H1 (cell line): ENCODE data around the gene STARD6. TPM values are rescaled to one million over a fixed set of nuclear protein-coding genes. Genes with fewer than 3 reads are reported as not detected.

Experiments used
- CTCF ChIA-PET: fragments of 300-600 bp; sonication (Branson Sonifier 250); formaldehyde crosslinking; loops from one replicate; lab custom pipeline; 2021; ENCODE audit not compliant: partially characterized antibody; lab: Charles Lee
- POLR2A ChIA-PET: fragments of 300-600 bp; sonication (Branson Sonifier 250); formaldehyde crosslinking; loops from one replicate; lab custom pipeline; 2021; ENCODE audit warnings: inconsistent platforms; ENCODE audit not compliant: partially characterized antibody; lab: Charles Lee
- DNase-seq, 2 experiments: peaks; one replicate each; pipeline versions ENCODE4 v3.0.0 to v3.0.0-alpha.2; 2010 to 2022; ENCODE audit warnings: low spot score in 2 of 2, low read depth in 1 of 2, mixed read lengths in 1 of 2
- FAIRE-seq: peaks from 2 replicates; lab custom pipeline; 2011; peaks lifted over from hg19 to GRCh38; lab: Jason Lieb, UNC
- H2AFZ ChIP-seq: 2 replicates; pipeline ENCODE4 v1.8.1; 2012; ENCODE audit warnings: low read length, inconsistent platforms
- H2AK5ac ChIP-seq: 2 replicates; pipeline ENCODE4 v1.6.1; 2013; ENCODE audit warnings: low read depth, low read length
- H2BK120ac ChIP-seq: replicated peaks from 2 replicates; pipeline ENCODE3; 2013; ENCODE audit warnings: low read depth, low read length, inconsistent platforms
- H2BK12ac ChIP-seq: 2 replicates; pipeline ENCODE4 v1.6.1; 2013; ENCODE audit warnings: low read depth, low read length
- H2BK15ac ChIP-seq: 2 replicates; pipeline ENCODE4 v1.6.1; 2013; ENCODE audit warnings: low read length
- H2BK20ac ChIP-seq: 2 replicates; pipeline ENCODE4 v1.6.1; 2013; ENCODE audit warnings: low read length
- H2BK5ac ChIP-seq: 2 replicates; pipeline ENCODE4 v1.6.1; 2013; ENCODE audit warnings: low read depth, low read length
- H3K14ac ChIP-seq: 2 replicates; pipeline ENCODE4 v1.6.1; 2013; ENCODE audit warnings: inconsistent platforms; ENCODE audit not compliant: insufficient read length
- H3K18ac ChIP-seq: 2 replicates; pipeline ENCODE4 v1.6.1; 2013; ENCODE audit warnings: low read length; ENCODE audit errors: extremely low read depth
- H3K23ac ChIP-seq: 2 replicates; pipeline ENCODE4 v1.6.1; 2013; ENCODE audit warnings: inconsistent platforms; ENCODE audit not compliant: insufficient read length
- H3K23me2 ChIP-seq: 2 replicates; pipeline ENCODE4 v1.6.1; 2013; ENCODE audit warnings: low read depth, low read length
- H3K27ac ChIP-seq: 2 replicates; pipeline ENCODE4 v1.6.1; 2011; ENCODE audit warnings: low read depth, low read length, inconsistent platforms
- H3K27me3 ChIP-seq, 4 experiments: replicated peaks in 1 of 4; 1 replicate in 1 of 4; 2 replicates in 3 of 4; pipeline versions ENCODE4 v1.6.1 to v1.8.1; 2011 to 2013; ENCODE audit warnings: low read length in 3 of 4, mild to moderate bottlenecking in 3 of 4, inconsistent platforms in 2 of 4, mixed read lengths in 2 of 4, moderate library complexity in 1 of 4; ENCODE audit not compliant: control insufficient read depth in 3 of 4, insufficient read depth in 3 of 4; ENCODE audit errors: extremely low read depth in 1 of 4
- H3K36me3 ChIP-seq, 4 experiments: 2 replicates each; pipeline versions ENCODE4 v1.6.1 to v1.8.1; 2011 to 2013; ENCODE audit warnings: mild to moderate bottlenecking in 4 of 4, low read length in 3 of 4, moderate library complexity in 2 of 4, control low read depth in 1 of 4, inconsistent platforms in 1 of 4; ENCODE audit not compliant: insufficient read depth in 4 of 4, control insufficient read depth in 2 of 4
- H3K4ac ChIP-seq: replicated peaks from 2 replicates; pipeline ENCODE3; 2013; ENCODE audit warnings: low read length, low read depth, mixed read lengths, inconsistent platforms; ENCODE audit not compliant: insufficient read length
- H3K4me1 ChIP-seq, 4 experiments: replicated peaks in 1 of 4; 1 replicate in 1 of 4; 2 replicates in 3 of 4; pipeline versions ENCODE4 v1.6.1 to v1.8.1; 2011 to 2013; ENCODE audit warnings: low read length in 3 of 4, inconsistent platforms in 2 of 4, mixed read lengths in 1 of 4; ENCODE audit not compliant: insufficient read depth in 4 of 4, control insufficient read depth in 3 of 4
- H3K4me2 ChIP-seq, 2 experiments: 2 replicates each; pipeline versions ENCODE4 v1.6.1 to v1.8.1; 2011 to 2013; ENCODE audit warnings: low read depth in 2 of 2, low read length in 2 of 2, control low read depth in 1 of 2, inconsistent platforms in 1 of 2, mild to moderate bottlenecking in 1 of 2; ENCODE audit not compliant: insufficient read depth in 1 of 2
- H3K4me3 ChIP-seq, 4 experiments: fragments of 200-600, 300-600 bp in 1 of 4; sonication (generic), shearing (Covaris generic), sonication (Bioruptor Twin) in 1 of 4; 2 replicates each; pipeline versions ENCODE4 v1.5.1 to v1.8.1; 2011 to 2016; ENCODE audit warnings: low read length in 4 of 4, low read depth in 3 of 4, control low read depth in 2 of 4, inconsistent platforms in 2 of 4, mild to moderate bottlenecking in 2 of 4, mixed read lengths in 1 of 4, moderate library complexity in 1 of 4; ENCODE audit not compliant: insufficient read depth in 2 of 4; ENCODE audit errors: extremely low read depth in 1 of 4
- H3K56ac ChIP-seq: replicated peaks from 2 replicates; pipeline ENCODE3; 2013; ENCODE audit warnings: low read depth, mild to moderate bottlenecking, mixed read lengths, low read length, inconsistent platforms; ENCODE audit not compliant: insufficient read length
- H3K79me1 ChIP-seq: 2 replicates; pipeline ENCODE4 v1.6.1; 2013; ENCODE audit warnings: low read depth, low read length, control low read depth
- H3K79me2 ChIP-seq, 2 experiments: 2 replicates each; pipeline versions ENCODE4 v1.6.1 to v1.8.1; 2012 to 2013; ENCODE audit warnings: low read length in 2 of 2, mild to moderate bottlenecking in 2 of 2, inconsistent platforms in 1 of 2; ENCODE audit not compliant: insufficient read depth in 2 of 2, control insufficient read depth in 1 of 2
- H3K9ac ChIP-seq, 4 experiments: replicated peaks in 1 of 4; 1 replicate in 1 of 4; 2 replicates in 3 of 4; pipeline versions ENCODE4 v1.6.1 to v1.8.1; 2011 to 2013; ENCODE audit warnings: low read depth in 3 of 4, low read length in 3 of 4, control low read depth in 2 of 4, mild to moderate bottlenecking in 2 of 4, moderate library complexity in 2 of 4, inconsistent platforms in 1 of 4; ENCODE audit errors: extremely low read depth in 1 of 4
- H3K9me3 ChIP-seq, 2 experiments: 2 replicates each; pipeline versions ENCODE4 v1.6.1 to v1.8.1; 2012 to 2013; ENCODE audit warnings: mild to moderate bottlenecking in 2 of 2, moderate library complexity in 2 of 2, control low read depth in 1 of 2, inconsistent platforms in 1 of 2, low read depth in 1 of 2, low read length in 1 of 2, mixed read lengths in 1 of 2; ENCODE audit not compliant: insufficient read depth in 2 of 2
- H4K20me1 ChIP-seq, 2 experiments: replicated peaks in 1 of 2; 2 replicates each; pipeline versions ENCODE3 to v1.8.1; 2011 to 2013; ENCODE audit warnings: inconsistent platforms in 2 of 2, low read length in 2 of 2, mild to moderate bottlenecking in 1 of 2; ENCODE audit not compliant: insufficient read depth in 2 of 2, control insufficient read depth in 1 of 2
- H4K5ac ChIP-seq: 2 replicates; pipeline ENCODE4 v1.6.1; 2013; ENCODE audit warnings: low read length, low read depth, mixed read lengths, inconsistent platforms; ENCODE audit not compliant: insufficient read length
- H4K8ac ChIP-seq: 2 replicates; pipeline ENCODE4 v1.8.0; 2013; ENCODE audit warnings: mild to moderate bottlenecking, moderate library complexity, low read length, inconsistent platforms; ENCODE audit not compliant: insufficient read depth; ENCODE audit errors: extremely low read depth
- H4K91ac ChIP-seq: replicated peaks from 2 replicates; pipeline ENCODE3; 2013; ENCODE audit warnings: low read length, mixed read lengths, inconsistent platforms; ENCODE audit not compliant: insufficient read length
- CBX8 ChIP-seq: fragments of 300-800, 300-1000 bp; sonication (generic); IDR thresholded peaks from 2 replicates; pipeline ENCODE4 v1.7.1; 2016; ENCODE audit warnings: low read depth, low read length, borderline replicate concordance
- GABPA ChIP-seq: IDR thresholded peaks from 2 replicates; pipeline ENCODE4 v1.6.1; 2011; ENCODE audit warnings: mild to moderate bottlenecking, low read length, moderate library complexity, borderline replicate concordance; ENCODE audit not compliant: insufficient read depth
- NRF1 ChIP-seq: IDR thresholded peaks from 2 replicates; pipeline ENCODE4 v1.6.1; 2011; ENCODE audit warnings: mild to moderate bottlenecking, low read depth, low read length, improper control_type of control experiment
- RAD21 ChIP-seq, 2 experiments: IDR thresholded peaks in 1 of 2; conservative IDR thresholded peaks in 1 of 2; 2 replicates each; pipeline ENCODE4 v1.6.1; 2011; ENCODE audit warnings: low read depth in 2 of 2, low read length in 2 of 2, improper control_type of control experiment in 1 of 2, inconsistent platforms in 1 of 2, mild to moderate bottlenecking in 1 of 2, moderate library complexity in 1 of 2
- RXRA ChIP-seq: IDR thresholded peaks from 2 replicates; pipeline ENCODE4 v1.6.1; 2011; ENCODE audit warnings: low read depth, mild to moderate bottlenecking, low read length, moderate library complexity; ENCODE audit not compliant: insufficient read depth
- SP2 ChIP-seq: IDR thresholded peaks from 2 replicates; pipeline ENCODE4 v1.6.1; 2012; ENCODE audit warnings: mild to moderate bottlenecking, low read length, inconsistent platforms
- SRF ChIP-seq: IDR thresholded peaks from 2 replicates; pipeline ENCODE4 v1.6.1; 2011; ENCODE audit warnings: mild to moderate bottlenecking, low read depth, low read length, moderate library complexity
- TAF1 ChIP-seq: IDR thresholded peaks from 2 replicates; pipeline ENCODE4 v1.6.1; 2011; ENCODE audit warnings: mild to moderate bottlenecking, low read depth, low read length
- TAF7 ChIP-seq: optimal IDR thresholded peaks from 2 replicates; pipeline ENCODE3; 2011; ENCODE audit warnings: low read depth, mild to moderate bottlenecking, inconsistent platforms, low read length, moderate library complexity, borderline replicate concordance
- ZNF274 ChIP-seq: IDR thresholded peaks from 2 replicates; pipeline ENCODE4 v1.7.0; 2012; ENCODE audit warnings: low read length, borderline replicate concordance; ENCODE audit errors: extremely low read depth
- WGBS, 2 experiments: shearing (Covaris generic) in 1 of 2; methylation state at CpG; one replicate each; pipeline versions ENCODE4 v1.1.6 to v1.1.7; 2013 to 2015; ENCODE audit warnings: low lambda C conversion rate in 2 of 2, mixed read lengths in 2 of 2, inconsistent platforms in 1 of 2, low coverage in 1 of 2, missing lambda C conversion rate in 1 of 2; ENCODE audit not compliant: insufficient replicate concordance in 2 of 2, insufficient coverage in 1 of 2, insufficient read length in 1 of 2; ENCODE audit errors: extremely low coverage in 1 of 2, missing lambda C conversion rate in 1 of 2; 5-methylcytosine and 5-hydroxymethylcytosine counted together
- polyA plus RNA-seq, 7 experiments: library from polyadenylated mRNA; depleted of rRNA in 3 of 7; stranded (reverse) in 5 of 7; unstranded in 2 of 7; fragments of >200 nt in 5 of 7; fragments of 200-250 nt in 2 of 7; gene quantifications; 1 replicate in 5 of 7; 2 replicates in 1 of 7; 4 replicates in 1 of 7; pipeline versions ENCODE4 v1.2.1 to v1.2.3, GENCODE V29; 2011 to 2013; ENCODE audit warnings: missing spikeins in 2 of 7, mixed read lengths in 2 of 7
- total RNA-seq: library from RNA; stranded (reverse); fragmentation: NEBNext Ultra II Directional; extraction: Animal tissue kit (Norgen Biotek cat#: 25700); gene quantifications from 2 replicates; pipeline ENCODE4 v1.2.1, GENCODE V29; 2021

The STARD6 gene
- total and polyA plus RNA-seq, 2 of the 8 experiments (the other 6 are each of a cell fraction or from before 2014, with no cell fraction given) = not detected

GRCh38 chr18:54392543-54393023 is 34.9 kb upstream of the STARD6 start:
- Histone ChIP-seq H3K4me3 (no peak overlapping the region), H2BK12ac (no peak overlapping the region), H2BK5ac (no peak overlapping the region), H4K20me1 (no peaks in the 10 kb centered on the region), H3K9me3 (no peaks in the 10 kb centered on the region), H3K4ac (no peak overlapping the region), H3K36me3 (no peaks in the 10 kb centered on the region), H3K23me2 (no peaks in the 10 kb centered on the region; the same call in 1 of the 2 replicates), H3K79me1 (no peaks in the 10 kb centered on the region), H3K27ac (no peak overlapping the region), H3K56ac (no peak overlapping the region), H3K4me2 (no peak overlapping the region), H3K23ac (no peak overlapping the region), H4K5ac (no peak overlapping the region), H2AFZ (no peak overlapping the region), H3K27me3 (peaks cover 0 to 1% (median 0%) of the 10 kb centered on the region in 4 experiments; a peak in 1 of 7 replicates), H3K4me1 (peaks cover 0 to 4% (median 2%) of the 10 kb centered on the region in 4 experiments; a peak in 1 of 7 replicates), H2BK120ac (no peak overlapping the region), H2BK20ac (no peak overlapping the region), H2AK5ac (no peak overlapping the region), H3K18ac (no peak overlapping the region), H3K79me2 (no peaks in the 10 kb centered on the region), H4K91ac (no peak overlapping the region), H3K14ac (no peak overlapping the region), H4K8ac (no peak overlapping the region), H2BK15ac (no peak overlapping the region), H3K9ac (no peak overlapping the region)
- WGBS, 2 experiments = 40% methylated on average over 3 of the region's 3 CpGs; no CpG with 5 or more reads in 1 of the 2 experiments
- ChIA-PET POLR2A (interaction anchor here (1.0 kb wide), 1 partner anchor 146 kb away, joined by 3 read pairs; no protein-coding TSS in a partner anchor), CTCF (interaction anchor here (0.5 to 1.9 kb wide), 32 partner anchors 10 to 320 kb away, joined by 3 to 16 read pairs (median 4); partner anchors contain the start of gene MBD2)
- peak; percentile 94 for FAIRE-seq
- DNase-seq = no peak
- TF ChIP-seq RAD21 (IDR thresholded peaks at IDR 0.05 in 1 of 2, conservative IDR thresholded peaks at IDR 0.05 in 1 of 2; ENCODE audit: low read depth in 2 of 2, low read length in 2 of 2) (peak; percentile 80 to 84), TAF1 (no peak), NRF1 (no peak), GABPA (no peak), TAF7 (no peak), ZNF274 (no peak), RXRA (no peak), SRF (no peak), SP2 (no peak), CBX8 (no peak)
